Rectal smooth muscle tissue (tissue), 1 donor: ENCODE results near the gene TMEM132A.

ENCODE experiments used
- H3K27ac ChIP-seq: one replicate; pipeline ENCODE4 v1.7.0; 2013; ENCODE audit warnings: low read depth, low read length, inconsistent platforms
- H3K27me3 ChIP-seq: one replicate; pipeline ENCODE4 v1.7.0; 2013; ENCODE audit warnings: low read length; ENCODE audit not compliant: control insufficient read depth, insufficient read depth
- H3K36me3 ChIP-seq: one replicate; pipeline ENCODE4 v1.7.0; 2013; ENCODE audit warnings: low read length; ENCODE audit not compliant: control insufficient read depth, insufficient read depth
- H3K4me1 ChIP-seq: one replicate; pipeline ENCODE4 v1.7.0; 2013; ENCODE audit warnings: low read length; ENCODE audit not compliant: control insufficient read depth, insufficient read depth
- H3K4me3 ChIP-seq: one replicate; pipeline ENCODE4 v1.7.0; 2013; ENCODE audit warnings: low read length
- H3K9ac ChIP-seq: one replicate; pipeline ENCODE4 v1.7.0; 2013; ENCODE audit warnings: low read length

TMEM132A gene

GRCh38 chr11:60947700-60948099, 23.4 kb downstream of the TMEM132A start:
- no peak overlapping the region for H3K4me3 ChIP-seq
- no peaks in the 10 kb centered on the region for H3K4me1 ChIP-seq
- no peaks in the 10 kb centered on the region for H3K27me3 ChIP-seq
- H3K9ac ChIP-seq = no peak overlapping the region
- H3K27ac ChIP-seq = no peak overlapping the region
- H3K36me3 ChIP-seq = no peaks in the 10 kb centered on the region

DNA sequence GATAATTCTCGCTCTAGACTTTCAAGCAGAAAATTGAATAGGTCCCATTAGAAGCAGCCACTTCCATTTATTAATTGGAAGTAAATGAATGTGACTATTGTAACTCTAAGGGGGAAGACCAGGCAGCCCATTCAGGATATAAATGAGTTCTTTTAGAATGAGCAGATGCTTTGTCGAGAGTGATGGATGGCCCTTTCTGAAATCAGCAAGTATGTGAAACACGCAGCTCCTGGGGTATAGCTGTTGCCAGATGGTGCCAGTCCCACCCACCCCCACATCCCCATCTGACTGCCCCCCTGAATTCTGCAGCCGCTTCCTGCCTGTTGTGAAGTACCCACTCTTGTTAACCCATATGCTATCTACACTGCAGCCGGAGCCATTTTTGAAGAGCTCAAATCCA, 24.0 kb downstream of the TMEM132A start:
- H3K4me3 ChIP-seq = no peak overlapping the region
- no peaks in the 10 kb centered on the region for H3K36me3 ChIP-seq
- H3K9ac ChIP-seq = no peak overlapping the region
- H3K4me1 ChIP-seq = no peaks in the 10 kb centered on the region
- H3K27me3 ChIP-seq = no peaks in the 10 kb centered on the region
- H3K27ac ChIP-seq = no peak overlapping the region

DNA sequence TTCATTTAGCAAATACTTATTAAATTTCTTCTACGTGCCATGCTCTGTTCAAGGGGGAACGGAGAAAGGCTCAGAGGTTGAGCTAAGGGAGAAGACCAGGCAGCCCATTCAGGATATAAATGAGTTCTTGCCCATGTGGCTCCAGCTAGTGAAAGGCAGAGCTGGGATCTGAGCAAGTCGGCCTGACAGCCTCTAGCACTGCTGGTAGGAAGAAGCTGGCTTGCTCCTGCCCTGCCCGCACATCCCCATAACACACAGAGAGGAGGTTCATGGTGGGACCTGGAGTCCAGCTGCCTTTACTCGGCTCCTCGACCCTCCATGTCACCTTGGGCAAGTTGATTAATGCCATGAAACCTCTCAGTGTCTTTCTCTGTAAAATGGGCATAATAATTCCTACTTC, 25.8 kb downstream of the TMEM132A start:
- Histone ChIP-seq H3K9ac (no peak overlapping the region), H3K27ac (no peak overlapping the region), H3K4me1 (no peaks in the 10 kb centered on the region), H3K27me3 (no peaks in the 10 kb centered on the region), H3K4me3 (peak overlapping the region; percentile 72), H3K36me3 (no peaks in the 10 kb centered on the region)

DNA sequence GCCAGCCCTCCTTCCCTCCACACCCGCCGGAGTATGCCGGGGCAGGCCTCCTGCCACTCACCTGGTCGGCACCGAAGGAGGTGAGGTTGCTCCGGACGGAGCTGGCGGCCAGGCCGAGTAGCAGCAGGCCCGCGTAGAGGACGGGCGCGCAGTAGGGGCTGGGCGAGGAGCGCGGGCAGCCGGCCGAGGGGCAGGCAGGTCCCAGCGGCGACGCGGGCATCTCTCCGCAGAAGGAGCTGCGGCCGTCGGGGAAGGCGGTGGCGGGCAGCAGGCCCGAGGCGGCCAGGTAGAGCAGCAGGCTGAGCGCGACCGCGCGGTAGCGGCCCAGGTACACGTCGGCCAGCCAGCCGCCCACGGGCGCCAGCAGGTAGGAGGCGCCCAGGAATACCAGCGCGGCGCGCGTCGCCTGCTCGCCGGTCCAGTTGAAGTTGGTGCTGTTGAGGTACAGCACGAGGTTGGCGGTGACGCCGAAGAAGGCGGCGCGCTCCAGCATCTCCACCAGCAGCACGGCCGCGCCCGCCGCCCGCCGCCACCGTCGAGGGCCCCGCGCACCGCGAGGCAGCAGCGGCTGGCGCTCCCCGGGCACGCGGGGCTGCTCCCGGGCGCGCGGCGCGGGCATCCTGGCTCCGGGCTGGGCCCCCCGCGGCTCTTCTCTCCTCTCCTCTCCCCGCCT, 26.8 kb downstream of the TMEM132A start:
- peak overlapping the region; percentile 72 for H3K4me3 ChIP-seq
- H3K27ac ChIP-seq = peak overlapping the region; percentile 22

GRCh38 chr11:60951606-60951903, 27.3 kb downstream of the TMEM132A start:
- peak overlapping the region; percentile 70 for H3K27ac ChIP-seq
- H3K36me3 ChIP-seq = no peaks in the 10 kb centered on the region
- no peaks in the 10 kb centered on the region for H3K4me1 ChIP-seq
- no peak overlapping the region for H3K9ac ChIP-seq
- H3K4me3 ChIP-seq = peak overlapping the region; percentile 72
- no peaks in the 10 kb centered on the region for H3K27me3 ChIP-seq

More for the DNA sequence above, 26.8 kb downstream of the TMEM132A start:
- Histone ChIP-seq H3K9ac (no peak overlapping the region), H3K4me1 (no peaks in the 10 kb centered on the region), H3K27me3 (no peaks in the 10 kb centered on the region), H3K36me3 (no peaks in the 10 kb centered on the region)

- Histone ChIP-seq H3K27ac (peak within 1 kb of the TSS; percentile 70), H3K4me1 (no peaks in the 10 kb centered on the region), H3K36me3 (no peaks in the 10 kb centered on the region), H3K27me3 (no peaks in the 10 kb centered on the region), H3K9ac (peak within 1 kb of the TSS; percentile 49), H3K4me3 (peak within 1 kb of the TSS; percentile 72)
Observed at GRCh38 chr11:60951904-60952741, 27.9 kb downstream of the TMEM132A start, which contains the start of gene SLC15A3. TSS of gene SLC15A3 (minus strand) at chr11:60952176. CDS start at chr11:60951551, 625 bp downstream.

GRCh38 chr11:60952742-60953170, 28.5 kb downstream of the TMEM132A start:
- peak overlapping the region; percentile 70 for H3K27ac ChIP-seq
- H3K4me1 ChIP-seq = no peaks in the 10 kb centered on the region
- no peaks in the 10 kb centered on the region for H3K36me3 ChIP-seq
- no peak overlapping the region for H3K9ac ChIP-seq
- peak overlapping the region; percentile 72 for H3K4me3 ChIP-seq
- no peaks in the 10 kb centered on the region for H3K27me3 ChIP-seq

- no peak overlapping the region for H3K4me3 ChIP-seq
- H3K27me3 ChIP-seq = no peaks in the 10 kb centered on the region
- H3K27ac ChIP-seq = no peak overlapping the region
- H3K36me3 ChIP-seq = no peaks in the 10 kb centered on the region
- H3K4me1 ChIP-seq = no peaks in the 10 kb centered on the region
- no peak overlapping the region for H3K9ac ChIP-seq
Observed at GRCh38 chr11:60953781-60954180, 29.5 kb downstream of the TMEM132A start.

GRCh38 chr11:60954421-60954820, 30.2 kb downstream of the TMEM132A start:
- no peak overlapping the region for H3K4me3 ChIP-seq
- H3K36me3 ChIP-seq = no peaks in the 10 kb centered on the region
- H3K9ac ChIP-seq = no peak overlapping the region
- H3K27ac ChIP-seq = no peak overlapping the region
- H3K4me1 ChIP-seq = no peaks in the 10 kb centered on the region
- H3K27me3 ChIP-seq = no peaks in the 10 kb centered on the region

DNA sequence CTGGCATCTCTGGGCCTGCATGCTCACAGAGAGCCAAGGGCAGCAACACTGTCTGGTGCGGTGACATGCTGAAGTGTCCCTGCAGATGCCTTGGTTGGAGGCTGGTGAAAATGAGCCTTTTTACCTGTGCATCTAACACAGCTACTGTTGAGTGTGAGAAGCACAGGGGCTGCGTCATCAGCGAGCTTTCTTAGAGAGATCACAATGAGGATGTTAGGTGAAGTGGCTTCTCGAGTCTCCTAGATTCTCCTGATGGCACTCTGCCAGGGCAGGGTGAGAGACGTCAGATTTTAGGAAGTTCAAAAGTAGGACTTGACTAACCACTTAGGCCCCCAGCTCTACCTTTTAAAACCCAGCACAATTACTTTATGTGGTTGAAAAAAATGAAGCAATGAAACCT, 31.3 kb downstream of the TMEM132A start:
- Histone ChIP-seq H3K4me1 (no peaks in the 10 kb centered on the region), H3K27me3 (no peaks in the 10 kb centered on the region), H3K9ac (no peak overlapping the region), H3K4me3 (no peak overlapping the region), H3K36me3 (no peaks in the 10 kb centered on the region), H3K27ac (no peak overlapping the region)

GRCh38 chr11:60957188-60957587, 32.9 kb downstream of the TMEM132A start:
- Histone ChIP-seq H3K36me3 (no peaks in the 10 kb centered on the region), H3K4me1 (no peaks in the 10 kb centered on the region), H3K4me3 (no peak overlapping the region), H3K27ac (no peak overlapping the region), H3K9ac (no peak overlapping the region), H3K27me3 (no peaks in the 10 kb centered on the region)

- no peak overlapping the region for H3K4me3 ChIP-seq
- H3K27me3 ChIP-seq = no peaks in the 10 kb centered on the region
- H3K9ac ChIP-seq = no peak overlapping the region
- no peaks in the 10 kb centered on the region for H3K36me3 ChIP-seq
- H3K4me1 ChIP-seq = no peaks in the 10 kb centered on the region
- H3K27ac ChIP-seq = no peak overlapping the region
Observed at GRCh38 chr11:60959431-60959830, 35.2 kb downstream of the TMEM132A start.

DNA sequence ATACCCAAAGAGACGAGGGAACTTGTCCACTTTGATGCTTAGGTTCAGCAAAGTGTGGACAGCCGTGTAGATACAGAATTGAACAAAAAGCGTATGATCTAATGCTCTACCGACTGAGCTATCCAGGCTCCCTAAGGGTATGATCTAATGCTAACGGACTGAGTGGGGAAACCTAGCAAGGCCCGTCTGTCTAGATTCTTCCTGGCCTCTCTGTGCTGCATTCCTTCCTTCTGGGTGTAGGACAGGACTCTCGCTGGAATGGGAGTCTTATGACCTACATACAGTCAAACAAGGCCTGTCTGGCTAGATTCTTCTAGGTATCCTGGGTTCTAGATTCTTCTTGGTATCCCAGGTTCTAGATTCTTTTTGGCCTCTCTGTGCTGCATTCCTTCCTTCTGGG, 36.1 kb downstream of the TMEM132A start:
- Histone ChIP-seq H3K9ac (no peak overlapping the region), H3K36me3 (no peaks in the 10 kb centered on the region), H3K4me3 (no peak overlapping the region), H3K4me1 (no peaks in the 10 kb centered on the region), H3K27me3 (no peaks in the 10 kb centered on the region), H3K27ac (no peak overlapping the region)
